Heart left ventricle (tissue), 16 donors: ENCODE data around the gene HYLS1. TPM values are rescaled to one million over a fixed set of nuclear protein-coding genes. Genes with fewer than 3 reads are reported as not detected.

ENCODE experiments used
- ATAC-seq, 4 donors: fragments of 200-7000 bp; cut with Tn5 transposase; one replicate each; pipeline ENCODE4 v1.9.1; 2020 to 2022; ENCODE audit warnings: moderate library complexity in 4 of 4, mild to moderate bottlenecking in 3 of 4, moderate number of reproducible peaks in 1 of 4
- DNase-seq, 5 donors: peaks; one replicate each; pipeline ENCODE4 v3.0.0-alpha.2; 2020
- H3K27ac ChIP-seq, 12 donors: fragments of 200-600 bp; sonication (generic) in 4 of 12; one replicate each; pipeline versions ENCODE4 v1.5.0 to v1.8.0; 2016 to 2022; ENCODE audit warnings: mild to moderate bottlenecking in 2 of 12
- H3K27me3 ChIP-seq, 9 donors: fragments of 200-600 bp; sonication (generic) in 2 of 9; one replicate each; pipeline versions ENCODE4 v1.5.1 to v1.8.0; 2016 to 2022; ENCODE audit warnings: mild to moderate bottlenecking in 3 of 9
- H3K36me3 ChIP-seq, 9 donors: fragments of 200-600 bp; sonication (generic) in 2 of 9; one replicate each; pipeline versions ENCODE4 v1.5.0 to v1.8.0; 2018 to 2022; ENCODE audit warnings: mild to moderate bottlenecking in 2 of 9
- H3K4me1 ChIP-seq, 12 donors: fragments of 200-600 bp; sonication (generic) in 4 of 12; one replicate each; pipeline versions ENCODE4 v1.5.0 to v1.8.0; 2016 to 2022; ENCODE audit warnings: mild to moderate bottlenecking in 3 of 12
- H3K4me3 ChIP-seq, 12 donors: fragments of 200-600 bp; sonication (generic) in 4 of 12; one replicate each; pipeline versions ENCODE4 v1.5.0 to v1.8.0; 2017 to 2022; ENCODE audit warnings: mild to moderate bottlenecking in 9 of 12, moderate library complexity in 4 of 12
- H3K9me3 ChIP-seq, 12 donors: fragments of 200-600 bp; sonication (generic) in 4 of 12; one replicate each; pipeline versions ENCODE4 v1.5.0 to v1.8.0; 2016 to 2022; ENCODE audit warnings: mild to moderate bottlenecking in 1 of 12
- CTCF ChIP-seq, 12 donors: fragments of 200-600 bp; sonication (generic) in 4 of 12; IDR thresholded peaks; one replicate each; pipeline versions ENCODE4 v1.5.0 to v1.8.0; 2018 to 2022; ENCODE audit warnings: antibody characterized with exemption in 12 of 12, mild to moderate bottlenecking in 5 of 12
- POLR2A ChIP-seq, 2 donors: fragments of 450-650 bp; IDR thresholded peaks; one replicate each; pipeline ENCODE4 v1.6.1; 2017; ENCODE audit warnings: antibody characterized with exemption in 2 of 2, mild to moderate bottlenecking in 2 of 2, moderate library complexity in 2 of 2
- WGBS, 4 donors: extraction: QIAGEN DNeasy Blood & Tissue Kit in 2 of 4; methylation state at CpG; one replicate each; pipeline versions ENCODE4 v1.1.5 to v1.1.7; 2013 to 2018; 5-methylcytosine and 5-hydroxymethylcytosine counted together
- intact Hi-C, 10 donors: fragments of 100-400 bp; cut with DNase I; formaldehyde crosslinking; loops; one replicate each; pipeline versions ENCODE4 v1.11.1 to v1.14.2; 2022
- polyA plus RNA-seq, 2 donors: library from polyadenylated mRNA; stranded (reverse); fragments of 200-250 nt; gene quantifications; one replicate each; pipeline ENCODE4 v1.2.3, GENCODE V29; 2013
- total RNA-seq, 9 donors: library from RNA; depleted of rRNA in 2 of 9; stranded (reverse); fragments of >200 nt in 2 of 9; fragmentation: NEBNext Ultra II Directional in 3 of 9; extraction: Animal tissue kit (Norgen Biotek cat#: 25700) in 3 of 9; gene quantifications; one replicate each; pipeline versions ENCODE4 v1.1.0 to v1.2.4, GENCODE V29; 2016 to 2023
- donor health status: ischemic (EF 13 %, LVEDD 7.1; RV severe dilation, severe dysfunction).
- donor health status: healthy with polysubstance abuse.
- donor health status: DM: no; HTN: yes; CAD: no.
- donor health status: DM: no; HTN: no; CAD: no.
- donor health status: ischemic (EF 25% LVEDD 6.9; RV normal size, moderate dysfunction).
- donor health status: ischemic (EF 25% LVEDD 5.7; RV mildly dilated, moderate dysfunction).
- donor health status: healthy.
- donor health status: DM: yes; HTN: yes; CAD: no.
- donor health status: ischemic (EF 35%, LVEDD 5.7; RV mildly dilated, moderate dysfunction).
- donor health status: nonischemic (EF 11% LVEDD 7.7; RV severe dilation, severe dysfunction).
- donor health status: DM: yes; HTN: yes; CAD: no.
- donor health status: PGD.
- donor health status: ischemic (EF 29% LVEDD 5.4; RV normal size, mild dysfunction).
- donor health status: nonischemic (EF 23%, LVEDD 6.1; RV moderate dilation, normal function).

The HYLS1 gene
- total and polyA plus RNA-seq, 11 donors = 3.0 to 6.9 (median 4.3) TPM

GRCh38 chr11:125931668-125932067 lies 44.2 kb downstream of the HYLS1 start:
- Histone ChIP-seq H3K4me3 (no peak overlapping the region), H3K9me3 (no peaks in the 10 kb centered on the region), H3K27ac (no peak overlapping the region), H3K4me1 (no peaks in the 10 kb centered on the region), H3K27me3 (peaks cover 0 to 6% (median 0%) of the 10 kb centered on the region in 9 donors), H3K36me3 (no peaks in the 10 kb centered on the region)
- DNase-seq = no peak
- ATAC-seq = no peak
- no peak for TF ChIP-seq CTCF (IDR thresholded peaks at IDR 0.05)
- no peak for TF ChIP-seq POLR2A (IDR thresholded peaks at IDR 0.05)
- 87 to 89% (median 88%) methylated on average over 6 of the region's 6 CpGs for WGBS, 4 donors
- intact Hi-C loops = no loop called here

- Histone ChIP-seq H3K4me3 (no peak overlapping the region), H3K4me1 (no peaks in the 10 kb centered on the region), H3K9me3 (no peaks in the 10 kb centered on the region), H3K36me3 (no peaks in the 10 kb centered on the region), H3K27me3 (peaks cover 0 to 6% (median 0%) of the 10 kb centered on the region in 9 donors), H3K27ac (no peak overlapping the region)
- intact Hi-C loops = no loop called here
- ATAC-seq (no peak), DNase-seq (no peak)
- WGBS, 4 donors = 80 to 82% (median 81%) methylated on average over 9 of the region's 9 CpGs
- TF ChIP-seq CTCF (IDR thresholded peaks at IDR 0.05) (no peak), POLR2A (IDR thresholded peaks at IDR 0.05) (no peak)
Observed at GRCh38 chr11:125932301-125932700, 44.8 kb downstream of the HYLS1 start.

- H3K4me1 ChIP-seq = no peaks in the 10 kb centered on the region
- H3K9me3 ChIP-seq = no peaks in the 10 kb centered on the region
- intact Hi-C loops = no loop called here
- 69 to 72% (median 71%) methylated on average over 12 of the region's 12 CpGs for WGBS, 4 donors
- no peak overlapping the region for H3K27ac ChIP-seq
- peaks cover 0 to 6% (median 0%) of the 10 kb centered on the region in 9 donors for H3K27me3 ChIP-seq
- ATAC-seq (no peak), DNase-seq (no peak)
- no peaks in the 10 kb centered on the region for H3K36me3 ChIP-seq
- H3K4me3 ChIP-seq = no peak overlapping the region
- TF ChIP-seq CTCF (IDR thresholded peaks at IDR 0.05) = no peak
Observed at GRCh38 chr11:125933030-125933813, 45.8 kb downstream of the HYLS1 start.

- Histone ChIP-seq H3K27ac (no peak overlapping the region), H3K9me3 (no peaks in the 10 kb centered on the region), H3K27me3 (peaks cover 0 to 4% (median 0%) of the 10 kb centered on the region in 9 donors), H3K4me1 (peaks cover 0 to 10% (median 0%) of the 10 kb centered on the region in 12 donors), H3K36me3 (no peaks in the 10 kb centered on the region), H3K4me3 (no peak overlapping the region)
- ATAC-seq = no peak
- DNase-seq = no peak
- WGBS, 4 donors = 94 to 98% (median 95%) methylated on average over 8 of the region's 8 CpGs
- intact Hi-C loops = no loop called here
- TF ChIP-seq POLR2A (IDR thresholded peaks at IDR 0.05) (no peak), CTCF (IDR thresholded peaks at IDR 0.05) (no peak)
Observed at GRCh38 chr11:125934473-125934872, 47.0 kb downstream of the HYLS1 start.
